T-helper 9 cell (primary cell): ENCODE measurements around the gene LRRN4.
"Not testable (repeated sequence)": the region's sequence is repeated elsewhere in the genome, so short reads cannot be mapped to it uniquely, and the experiment has no call there.

Experiments
- DNase-seq: peaks from one replicate; pipeline ENCODE4 v3.0.0-alpha.2; 2020

LRRN4 gene

DNA sequence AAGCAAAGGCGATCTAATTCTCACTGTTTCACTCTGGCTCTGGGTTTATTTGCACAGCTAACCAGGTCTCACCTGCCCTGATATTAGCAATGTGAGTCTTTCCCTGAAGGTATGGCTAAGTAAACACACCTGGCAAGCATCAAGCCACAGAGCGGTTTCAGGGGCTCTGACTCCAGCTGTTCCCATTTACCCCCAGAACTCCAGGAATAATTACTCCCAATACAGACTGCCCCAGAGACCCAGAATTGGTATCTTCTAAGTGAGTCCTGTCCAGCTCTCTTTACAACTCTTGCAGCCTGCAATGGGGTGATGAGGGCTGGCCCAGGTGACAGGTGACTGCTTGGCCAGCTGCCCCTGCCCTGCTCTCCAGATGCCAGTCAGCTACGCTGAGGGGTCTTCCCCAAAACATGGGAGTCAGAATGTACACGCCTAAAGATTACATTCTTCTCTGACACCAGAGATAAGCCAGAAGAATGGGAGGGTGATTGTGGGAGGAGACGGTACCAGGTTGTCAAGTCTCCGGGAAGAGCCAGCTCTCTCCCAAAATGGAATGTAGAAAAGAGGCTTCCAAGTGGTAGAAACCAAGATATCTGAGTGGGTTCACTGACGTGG, 4.9 kb upstream of the LRRN4 start:
- no peak for DNase-seq

DNA sequence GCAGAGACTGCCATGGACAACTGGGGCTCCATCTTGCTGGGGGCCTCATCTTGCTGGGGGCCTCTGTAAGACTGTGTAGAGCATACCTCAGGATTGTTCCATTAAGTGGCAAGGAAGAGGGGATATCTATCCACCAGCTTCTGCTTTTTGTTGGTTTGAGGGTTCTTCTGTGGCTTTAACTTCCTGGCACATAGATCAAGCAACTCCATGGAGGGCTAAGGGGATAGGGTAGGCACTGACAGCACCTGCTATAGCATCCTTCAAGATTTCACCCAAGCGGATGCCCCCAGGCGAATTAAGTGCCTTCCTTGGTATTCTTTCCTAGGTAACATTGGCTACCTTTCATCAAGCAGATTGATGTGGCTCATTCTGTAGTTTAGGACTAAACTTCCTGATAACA, 3.8 kb upstream of the LRRN4 start:
- DNase-seq: no peak

DNA sequence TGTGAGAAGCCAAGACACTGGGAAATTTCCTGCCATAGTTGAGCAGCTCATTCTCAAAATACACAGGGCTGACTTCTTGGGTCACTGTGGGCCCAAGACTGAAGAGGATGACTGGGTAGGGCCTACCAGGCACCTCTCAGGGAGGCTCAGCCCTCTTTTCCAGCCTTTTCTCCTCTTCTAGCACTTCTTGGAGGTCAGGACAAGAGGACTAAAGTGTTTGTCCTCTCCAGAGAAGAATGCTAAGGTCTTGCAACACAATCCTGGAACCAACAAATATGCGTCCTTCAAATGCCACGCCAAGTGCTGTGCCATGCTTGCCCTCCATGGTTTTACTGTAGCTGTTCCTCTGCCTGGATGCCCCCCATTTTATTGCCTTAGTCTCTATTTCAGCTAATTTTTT, 3.3 kb upstream of the LRRN4 start:
- DNase-seq: no peak

DNA sequence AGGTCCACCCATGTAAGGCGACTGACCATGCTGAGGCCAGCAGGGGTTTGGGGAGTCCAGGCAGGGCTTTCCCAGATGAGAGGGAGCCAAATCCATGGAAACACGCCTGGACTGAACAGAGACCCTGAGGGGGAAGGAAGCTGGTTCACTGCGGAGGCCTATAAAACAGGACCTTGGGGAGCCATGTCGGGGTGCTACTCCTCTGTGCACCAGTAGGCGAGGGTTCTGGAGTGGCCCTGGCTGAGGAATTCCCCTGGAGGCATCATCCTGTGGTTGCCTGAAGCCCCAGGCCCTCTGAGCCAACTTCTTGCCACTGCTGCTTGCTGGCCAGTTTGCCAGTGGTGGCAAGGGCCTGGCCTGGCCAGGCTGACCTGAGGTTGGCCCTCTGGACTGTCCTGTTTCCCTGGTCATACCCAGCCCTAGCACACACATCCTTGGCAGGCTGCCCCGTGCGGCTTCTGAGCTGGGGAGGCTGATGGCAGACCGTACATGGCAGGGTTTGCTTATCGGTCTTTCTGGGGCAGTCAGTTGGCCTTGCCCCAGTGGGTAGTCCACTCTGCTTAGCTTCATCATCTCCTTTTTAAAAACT, 2.2 kb upstream of the LRRN4 start:
- no peak for DNase-seq

DNA sequence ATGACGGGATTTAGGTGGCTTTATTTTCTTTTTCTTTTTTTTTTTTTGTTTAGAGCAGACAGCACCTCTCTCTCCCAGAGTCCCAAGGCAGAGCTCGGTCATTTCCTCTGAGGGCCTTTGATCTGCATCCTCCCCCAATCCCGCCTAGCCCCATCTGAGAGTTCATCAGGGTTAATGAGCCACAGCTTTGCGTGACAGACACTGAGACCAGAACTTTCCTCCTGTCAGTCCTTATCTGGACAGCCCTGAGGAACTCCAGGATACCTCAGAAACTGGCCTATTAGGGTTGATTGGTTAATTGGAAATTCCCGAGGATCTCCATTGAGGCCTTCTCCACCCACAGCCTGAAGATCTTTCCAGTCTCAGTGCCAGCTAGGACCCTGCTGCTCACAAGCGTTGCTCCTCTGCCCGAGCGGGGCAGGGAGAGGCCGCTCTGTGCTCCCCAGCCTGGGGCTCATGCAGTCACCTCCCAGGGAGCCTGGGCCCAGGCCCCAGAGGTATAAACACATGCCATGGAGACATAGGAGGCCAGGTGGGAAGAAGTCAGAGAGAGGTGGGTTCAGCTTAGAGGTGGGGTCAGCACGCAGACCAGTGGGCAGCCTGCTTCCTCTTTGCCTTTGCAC, 1.4 kb upstream of the LRRN4 start:
- DNase-seq: no peak

DNA sequence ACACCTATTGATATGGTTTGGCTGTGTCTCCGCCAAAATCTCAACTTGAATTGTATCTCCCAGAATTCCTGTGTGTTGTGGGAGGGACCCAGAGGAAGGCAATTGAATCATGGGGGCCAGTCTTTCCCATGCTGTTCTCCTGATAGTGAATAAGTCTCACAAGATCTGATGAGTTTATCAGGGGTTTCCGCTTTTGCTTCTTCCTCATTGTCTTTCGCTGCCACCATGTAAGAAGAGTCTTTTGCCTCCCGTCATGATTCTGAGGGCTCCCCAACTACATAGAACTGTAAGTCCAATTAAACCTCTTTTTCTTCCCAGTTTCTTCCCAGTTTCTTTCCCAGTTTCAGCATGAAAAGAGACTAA, 810 bp upstream of the LRRN4 start:
- DNase-seq: not testable (repeated sequence)

DNA sequence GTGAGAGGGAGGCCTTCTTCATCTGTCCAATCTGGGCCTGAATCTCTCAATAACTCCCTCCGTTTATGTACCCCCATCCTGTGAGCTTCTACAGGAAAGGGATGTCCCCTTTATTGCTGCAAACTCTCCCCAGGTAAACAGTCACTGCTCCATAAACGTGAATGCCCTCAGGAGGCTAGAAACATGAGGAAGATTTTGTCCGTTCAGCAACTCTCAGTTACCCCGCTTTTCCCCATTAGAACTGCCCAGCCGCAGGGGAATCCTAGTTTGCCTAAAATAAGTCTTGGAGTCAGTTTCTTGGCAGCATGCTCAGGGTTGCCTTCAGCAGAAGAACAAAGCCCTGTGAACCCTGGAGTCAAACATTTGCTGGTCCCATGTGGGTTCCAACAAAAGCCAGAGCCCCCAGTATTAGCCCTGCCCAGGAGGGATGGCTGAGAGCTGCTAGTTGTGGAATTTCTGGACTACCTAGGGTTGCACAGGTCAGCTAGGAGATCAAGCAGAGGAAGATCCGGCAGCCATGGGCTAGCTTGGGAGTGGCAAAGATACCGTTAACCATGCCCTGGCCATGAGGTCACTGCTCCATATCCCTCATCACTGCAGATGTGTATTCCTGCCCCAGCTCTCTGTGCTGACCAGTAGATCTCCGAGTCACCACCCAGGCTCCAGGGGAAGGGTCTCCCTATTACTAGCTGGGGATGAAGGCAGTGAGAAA, 640 bp downstream of the LRRN4 start:
- DNase-seq: no peak

DNA sequence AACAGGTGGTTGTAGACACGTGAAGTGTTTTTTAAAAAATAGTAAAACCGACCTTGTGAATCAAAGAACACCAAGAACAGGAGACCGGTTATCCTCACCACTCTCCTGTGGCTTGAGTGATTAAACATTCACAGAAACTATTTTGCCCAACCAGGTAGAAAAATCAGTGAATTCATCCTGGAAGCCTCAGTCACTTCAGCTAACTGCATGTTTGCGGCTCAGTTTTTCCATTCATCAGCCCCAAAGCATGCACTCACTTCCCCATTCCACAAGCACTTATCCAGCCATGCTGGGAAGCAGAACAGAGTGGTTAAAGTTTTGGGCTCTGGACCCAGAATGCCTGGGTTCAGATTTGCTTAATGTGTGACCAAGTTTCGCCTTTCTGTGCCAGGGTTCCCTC, 2.4 kb downstream of the LRRN4 start:
- DNase-seq: no peak

DNA sequence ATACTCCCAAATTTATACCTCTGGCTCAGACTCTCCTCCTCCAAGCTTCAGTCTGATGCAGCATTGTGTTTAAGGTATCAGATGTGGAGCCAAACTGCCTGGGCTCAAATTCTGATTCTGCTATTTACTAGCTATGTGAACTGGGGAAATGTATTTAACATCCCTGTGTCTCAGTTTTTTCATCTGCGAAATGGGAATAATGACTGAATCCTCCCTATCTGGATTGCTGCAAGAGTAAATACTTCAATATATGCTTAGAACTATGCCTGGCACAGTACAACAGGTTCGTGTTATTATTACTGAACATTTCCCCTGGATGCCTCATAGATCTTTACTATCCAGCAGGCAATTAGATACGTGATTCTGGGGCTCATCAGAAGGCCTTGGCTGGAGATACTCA, 5.5 kb downstream of the LRRN4 start:
- DNase-seq: no peak

DNA sequence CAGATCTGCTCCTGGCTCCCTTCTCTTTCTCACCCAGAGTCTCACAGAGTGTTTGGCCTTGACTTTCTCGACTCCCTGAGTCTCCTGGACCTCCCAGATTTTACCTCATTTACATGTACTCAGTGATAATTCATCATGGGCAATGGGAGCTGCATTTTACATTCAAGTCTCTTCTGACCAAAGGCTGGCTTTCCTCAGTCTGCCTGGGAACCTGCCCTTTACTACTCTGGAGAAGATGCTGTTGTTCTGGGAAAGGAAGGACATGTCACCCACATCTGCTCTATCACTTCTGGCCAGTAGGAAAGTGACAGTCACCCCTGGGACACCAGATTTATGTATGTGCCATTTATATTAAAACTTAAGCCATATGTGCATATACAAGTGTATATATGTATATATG, 7.4 kb downstream of the LRRN4 start:
- DNase-seq: no peak

DNA sequence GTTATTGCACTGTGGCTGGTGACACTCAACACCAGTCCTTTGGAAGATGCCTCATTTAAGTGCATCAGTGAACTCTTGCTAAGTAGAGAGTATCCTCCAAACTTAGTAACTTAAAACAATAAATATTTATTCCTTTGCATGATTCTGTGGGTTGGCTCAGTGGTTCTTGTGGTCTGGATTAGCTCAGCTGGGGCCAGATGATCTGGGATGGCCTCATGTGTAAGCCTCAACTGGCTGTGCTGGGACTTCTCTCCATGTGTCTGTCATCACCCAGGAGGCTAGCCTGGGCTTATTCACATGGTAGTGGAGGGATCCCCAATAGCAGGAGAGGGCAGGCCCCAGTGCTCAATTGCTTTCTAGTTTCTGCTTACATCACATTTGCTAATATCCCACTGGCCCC, 8.3 kb downstream of the LRRN4 start:
- no peak for DNase-seq

DNA sequence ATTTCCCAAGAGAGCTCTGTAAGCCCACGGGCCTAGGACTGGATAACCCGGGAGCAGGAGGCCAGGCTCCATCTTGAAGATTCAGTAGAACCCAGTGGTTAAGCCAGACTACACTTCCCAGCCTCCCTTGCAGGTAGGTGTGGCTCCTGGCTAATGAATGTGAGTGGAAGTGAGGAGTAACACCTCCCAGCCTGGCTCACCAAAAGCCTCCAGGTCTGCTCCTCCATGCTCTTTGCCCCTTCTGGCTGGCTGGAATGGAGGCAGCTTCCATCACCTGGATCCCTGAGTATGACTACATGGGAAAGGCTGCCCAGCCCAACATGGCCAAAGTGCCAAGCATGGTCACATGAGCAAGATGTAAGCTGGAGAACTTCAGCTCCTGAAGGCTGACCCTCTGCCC, 9.7 kb downstream of the LRRN4 start:
- DNase-seq: no peak

DNA sequence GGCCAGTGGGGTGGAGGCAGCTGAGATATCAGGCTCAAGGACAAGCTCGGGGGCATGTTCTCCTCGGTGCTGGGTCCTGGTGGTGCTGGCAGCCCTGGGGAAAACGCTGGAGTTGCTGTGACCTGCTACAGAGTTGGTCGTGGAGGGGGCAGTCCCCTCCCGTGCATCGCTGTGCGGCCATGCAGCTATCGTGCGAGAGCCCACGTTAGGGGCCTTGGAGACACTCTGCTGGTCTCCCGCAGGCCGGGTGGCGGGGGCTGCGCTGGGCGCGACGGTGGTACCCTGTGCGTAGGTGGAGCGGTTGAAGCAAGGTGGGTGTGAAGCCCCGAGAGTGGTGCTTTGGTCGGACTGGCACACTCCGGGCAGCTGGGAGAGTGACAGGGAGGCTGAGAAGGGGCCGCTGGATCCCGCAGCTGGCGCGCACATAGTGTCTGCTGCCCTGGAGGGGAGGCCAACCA, 12.0 kb downstream of the LRRN4 start:
- no peak for DNase-seq

DNA sequence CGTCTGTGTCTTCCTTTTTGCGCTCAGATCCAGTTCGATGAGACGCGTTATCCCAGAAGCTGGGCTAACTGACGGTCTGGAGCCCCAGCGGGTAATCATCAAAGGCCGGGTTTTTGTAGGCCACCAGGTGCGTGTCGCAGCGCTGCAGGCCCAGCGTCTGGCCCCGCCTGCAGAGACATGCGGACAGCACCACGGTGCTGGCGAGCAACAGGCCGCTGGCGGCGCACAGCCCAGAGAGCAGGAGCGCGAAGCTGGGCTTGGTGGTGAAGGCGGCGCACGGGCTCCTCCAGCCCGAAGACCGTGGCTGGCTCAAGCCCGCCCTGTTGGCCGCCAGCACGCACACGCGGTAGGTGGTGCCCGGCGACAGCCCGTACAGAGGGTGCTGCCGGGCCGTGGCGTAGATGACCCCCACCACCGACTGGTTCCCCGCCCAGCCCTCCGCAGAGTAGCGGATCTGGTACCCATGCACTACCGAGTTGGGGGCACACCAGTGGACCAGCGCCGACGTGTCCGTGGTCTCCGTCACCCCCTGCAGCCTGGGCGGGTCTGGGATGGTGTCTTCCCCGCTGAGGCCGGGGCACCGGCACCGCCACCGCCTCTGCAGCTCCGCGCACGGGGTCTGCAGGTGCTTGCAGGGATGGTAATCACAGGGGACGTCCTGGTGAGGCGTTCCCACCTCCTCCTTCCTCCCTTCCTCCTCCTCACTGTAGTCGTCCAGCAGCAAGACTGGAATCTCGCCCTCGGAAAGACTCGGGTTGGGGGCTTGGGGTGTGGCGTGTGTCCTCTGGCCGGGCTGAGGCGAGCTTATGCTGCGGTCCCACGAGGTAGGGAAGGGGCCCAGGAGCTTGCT, 12.7 kb downstream of the LRRN4 start:
- DNase-seq: no peak

DNA sequence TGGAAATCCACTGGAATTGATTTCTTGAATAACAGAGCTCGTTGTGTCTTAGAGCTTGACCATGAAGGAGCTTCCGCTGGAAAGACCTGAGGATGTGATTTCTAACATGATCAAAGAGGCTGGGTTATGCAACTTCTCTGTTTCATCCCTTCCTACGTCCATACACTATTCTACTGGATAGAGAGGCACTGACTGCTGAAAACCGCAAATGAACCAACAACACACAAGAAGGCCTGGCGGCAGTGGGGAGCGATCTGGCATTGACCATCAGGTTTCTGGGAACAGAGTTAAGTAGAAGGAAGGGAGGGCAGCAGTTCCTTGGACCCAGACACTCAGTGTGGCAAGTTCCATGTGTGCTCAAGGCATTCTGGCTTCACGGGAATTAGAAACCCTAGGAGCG, 13.3 kb downstream of the LRRN4 start:
- no peak for DNase-seq

DNA sequence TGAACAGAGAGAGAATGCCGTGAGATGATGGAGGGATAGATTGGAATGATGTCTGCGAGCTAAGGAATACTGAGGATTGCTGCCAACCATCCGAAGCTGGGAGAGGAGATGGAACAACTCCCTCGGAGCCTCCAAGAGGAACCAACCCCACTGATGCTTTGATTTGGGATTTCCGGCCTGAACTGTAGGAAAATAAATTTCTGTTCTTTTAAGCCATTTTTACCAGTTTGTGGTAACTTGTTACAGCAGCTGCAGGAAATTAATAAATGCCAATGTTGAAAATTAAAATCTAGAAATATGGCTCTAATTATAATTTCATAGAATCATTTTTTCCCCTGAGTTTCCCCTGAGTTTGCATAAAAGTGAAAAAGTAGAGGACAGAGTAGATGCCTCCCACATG, 14.1 kb downstream of the LRRN4 start:
- DNase-seq: no peak

DNA sequence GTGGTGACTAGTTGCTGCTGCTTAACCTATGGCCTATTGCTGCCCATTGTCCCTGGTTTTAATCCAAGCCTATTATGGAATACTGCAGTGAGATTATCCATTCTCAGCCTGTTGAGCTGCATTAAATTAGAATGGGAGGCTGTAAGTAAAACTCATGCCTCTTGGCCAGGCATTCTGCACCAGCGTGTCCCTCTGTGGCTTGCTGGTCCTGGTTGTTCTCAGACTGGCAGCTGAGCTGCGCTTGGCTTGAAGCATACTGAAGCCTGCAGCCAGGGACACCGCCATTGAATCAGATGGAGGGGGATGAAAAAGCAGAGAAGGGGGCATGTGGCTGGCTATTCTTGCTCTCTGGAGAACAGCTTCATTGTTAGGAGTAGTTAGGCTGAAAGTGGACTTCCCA, 15.6 kb downstream of the LRRN4 start:
- no peak for DNase-seq

DNA sequence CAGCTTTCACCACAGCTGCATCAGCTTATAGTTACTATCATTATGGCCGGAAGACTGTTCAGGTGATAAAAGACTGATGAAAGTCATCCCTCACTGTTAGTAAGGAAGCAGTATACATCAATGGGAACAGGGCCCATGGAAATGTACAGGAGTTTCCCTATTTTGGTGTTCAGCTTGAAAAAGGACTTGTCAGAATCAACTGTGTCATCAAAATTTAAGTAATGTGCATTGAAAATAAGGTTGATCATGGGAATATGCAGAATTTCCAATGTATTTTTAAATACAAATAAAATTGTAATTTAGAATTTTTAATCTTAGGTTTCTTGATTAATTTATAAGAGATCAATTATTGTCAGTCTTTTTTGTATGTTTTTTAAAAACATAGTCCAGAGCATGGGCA, 16.8 kb downstream of the LRRN4 start:
- no peak for DNase-seq

DNA sequence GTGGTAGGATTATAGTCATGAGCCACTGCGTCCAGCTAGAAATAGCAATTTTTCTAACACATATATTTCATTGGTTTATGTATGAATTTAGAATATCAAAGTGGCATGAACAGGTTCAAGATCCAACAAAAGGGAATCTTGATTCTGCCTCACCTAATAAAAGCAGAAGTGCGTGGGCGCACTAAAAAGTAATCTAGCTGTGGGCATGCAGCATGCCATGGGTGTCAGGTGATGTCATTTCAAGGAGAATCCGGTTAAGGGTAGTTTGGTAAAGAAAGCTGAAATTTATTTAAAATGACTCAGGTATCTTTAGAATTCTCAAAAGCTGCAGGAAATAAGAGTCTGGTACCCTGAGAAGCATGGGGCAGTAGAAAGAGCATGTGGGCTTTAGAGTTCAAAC, 17.6 kb downstream of the LRRN4 start:
- DNase-seq: no peak

DNA sequence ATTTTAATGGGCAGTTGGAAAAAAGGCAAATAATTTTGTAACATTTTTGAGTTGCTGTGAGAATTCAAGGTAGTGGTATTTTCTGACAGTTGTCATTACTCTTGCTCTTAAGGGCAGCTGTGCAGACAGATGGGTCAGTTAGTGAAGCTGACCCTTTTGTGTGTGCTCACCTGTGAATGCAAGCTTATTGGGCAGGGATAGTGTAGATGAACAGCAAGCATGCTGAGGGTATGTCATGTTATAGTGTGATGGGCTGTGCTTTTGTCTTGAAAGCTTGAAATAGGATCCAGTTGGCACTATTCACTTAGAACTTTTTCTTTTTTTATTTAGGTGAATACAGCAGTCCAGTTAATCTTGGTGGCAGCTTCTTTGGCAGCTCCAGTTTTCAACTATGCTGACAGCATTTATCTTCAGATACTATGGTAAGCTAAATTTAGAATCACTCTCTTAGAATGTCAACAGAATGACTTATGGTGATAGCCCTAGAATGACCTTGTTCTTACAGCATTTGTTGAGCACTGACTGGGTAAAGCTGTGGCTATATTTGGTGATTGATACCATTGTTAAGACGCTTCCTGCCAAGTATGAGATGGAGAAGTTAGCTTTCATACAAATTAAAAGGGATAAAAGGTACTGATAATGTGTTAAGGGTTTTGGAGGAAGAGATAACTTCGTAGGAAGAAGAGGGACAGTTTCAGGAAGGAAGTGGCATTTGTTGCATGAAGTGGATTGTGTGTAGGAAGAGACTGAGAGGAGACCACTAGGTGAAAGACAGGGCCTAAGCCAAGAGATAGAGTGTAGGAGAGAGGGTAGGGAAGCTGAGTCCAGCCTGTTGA, 19.5 kb downstream of the LRRN4 start:
- DNase-seq: no peak

DNA sequence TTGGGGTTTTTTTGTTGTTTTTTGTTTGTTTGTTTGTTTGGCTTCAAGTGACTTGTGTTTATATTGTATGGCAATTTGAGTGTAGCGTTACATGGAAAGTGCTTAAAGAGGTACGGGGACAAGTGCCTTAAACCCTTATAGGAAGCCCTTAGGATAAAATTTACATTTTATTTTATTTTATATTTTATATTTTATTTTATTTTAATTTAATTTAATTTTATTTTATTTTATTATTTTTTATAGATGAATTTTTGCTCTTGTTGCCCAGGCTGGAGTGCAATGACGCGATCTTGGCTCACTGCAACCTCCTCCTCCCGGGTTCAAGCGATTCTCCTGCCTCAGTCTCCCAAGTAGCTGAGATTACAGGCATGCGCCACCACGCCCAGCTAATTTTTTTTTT, 21.0 kb downstream of the LRRN4 start:
- DNase-seq: not testable (repeated sequence)

DNA sequence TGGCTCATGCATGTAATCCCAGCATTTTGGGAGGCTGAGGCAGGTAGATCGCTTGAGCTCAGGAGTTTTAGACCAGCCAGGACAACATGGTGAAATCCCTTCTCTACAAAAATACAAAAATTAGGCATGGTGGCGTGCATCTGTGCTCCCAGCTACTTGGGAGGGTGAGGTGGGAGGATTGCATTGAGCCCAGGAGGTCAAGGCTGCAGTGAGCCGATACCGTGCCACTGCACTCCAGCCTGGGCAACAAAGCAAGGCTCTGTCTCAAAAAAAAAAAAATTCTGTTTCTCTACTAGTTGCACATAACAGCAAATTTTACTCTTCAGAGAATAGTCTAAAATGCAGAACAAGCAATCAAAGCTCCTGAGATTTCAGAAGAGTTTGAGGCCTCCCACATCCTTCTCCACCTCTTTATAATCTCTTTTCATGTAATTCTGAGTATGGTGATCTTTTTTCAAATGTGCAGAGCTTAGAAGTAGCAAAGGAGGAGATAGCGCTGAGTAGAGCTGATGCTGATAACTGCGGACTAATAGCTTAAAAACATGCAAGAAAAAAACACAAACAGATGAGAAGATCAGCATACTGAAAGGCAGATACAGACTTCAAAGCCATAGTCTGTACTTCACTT, 23.3 kb downstream of the LRRN4 start:
- DNase-seq: no peak
